DND-41 (cell line): ENCODE measurements around the gene NDUFV2.

Source experiments
- CTCF ChIP-seq: IDR thresholded peaks from 2 replicates; pipeline ENCODE4 v1.5.1; 2012; ENCODE audit warnings: borderline replicate concordance, low read length, moderate library complexity, mild to moderate bottlenecking; ENCODE audit not compliant: poor library complexity, severe bottlenecking; ENCODE audit errors: extremely low read depth
- EZH2 ChIP-seq: IDR thresholded peaks from 3 replicates; pipeline ENCODE4 v1.6.1; 2012; ENCODE audit warnings: borderline replicate concordance, low read depth, mild to moderate bottlenecking, moderate library complexity, low read length, inconsistent platforms; ENCODE audit not compliant: severe bottlenecking

DNA sequence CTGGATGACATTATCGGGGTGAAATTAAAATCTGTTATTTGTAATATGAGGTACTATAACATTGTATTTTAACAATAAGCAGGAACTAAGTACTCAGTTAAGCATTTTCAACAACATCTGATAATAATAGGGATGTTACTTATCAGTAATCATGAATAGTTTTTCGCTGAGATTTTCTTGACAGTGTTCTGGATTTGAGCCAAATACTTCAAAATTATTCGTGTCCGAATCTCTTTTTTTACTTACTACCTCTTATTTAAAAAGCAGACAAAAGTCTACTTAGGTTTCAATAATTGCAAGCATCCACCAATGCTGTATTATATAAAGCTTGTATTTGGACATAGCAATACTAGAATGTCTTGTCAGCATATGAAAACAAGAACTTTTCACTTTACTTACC, 27.7 kb downstream of the NDUFV2 start:
- TF ChIP-seq CTCF: no peak
- TF ChIP-seq EZH2: no peak
